ENCODE measurements around the gene ZBTB16. TPM values are rescaled to one million over a fixed set of nuclear protein-coding genes. Genes with fewer than 3 reads are reported as not detected.

Gene ZBTB16
- total RNA-seq, 2 experiments from 2014 or later: 11.0 to 11.8 TPM

DNA sequence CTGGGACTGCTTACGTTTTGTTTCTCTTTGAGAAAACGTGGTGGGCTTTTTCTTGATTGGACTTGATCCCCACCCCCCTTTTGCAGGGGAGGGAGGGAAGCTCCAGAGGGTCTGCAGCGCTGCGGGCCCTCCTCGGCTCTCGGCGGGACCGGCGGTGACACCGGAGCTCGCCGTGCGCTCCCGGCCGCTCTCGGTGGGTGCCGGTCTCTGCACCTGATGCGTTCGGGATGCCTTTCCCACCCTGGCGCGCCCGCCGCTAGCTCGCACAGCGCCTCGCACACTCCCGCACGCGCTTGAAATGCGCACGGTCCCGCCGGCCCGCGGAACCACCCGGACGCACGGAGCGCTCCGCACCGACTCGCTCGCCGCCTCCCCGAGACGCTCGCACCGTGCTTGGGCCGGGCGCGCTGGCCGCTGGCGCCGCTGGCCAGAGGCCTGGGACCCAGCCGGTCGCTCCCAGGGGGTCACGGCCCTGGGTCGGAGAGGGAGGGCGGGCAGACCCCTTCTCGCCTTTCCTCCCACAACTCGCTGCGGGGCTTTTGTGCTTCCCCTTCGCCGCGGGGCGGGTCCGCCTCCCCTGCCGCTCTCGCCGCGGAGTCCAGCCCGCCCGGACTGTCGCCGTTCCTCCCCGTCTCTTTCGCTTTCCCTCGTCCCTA lies 1.0 kb downstream of the ZBTB16 start:
- Mint-ChIP-seq H3K27ac (peak overlapping the region; percentile 62), H3K36me3 (ENCODE audit: low read depth) (peaks cover 3% of the 10 kb centered on the region), H3K4me1 (peaks cover 20% of the 10 kb centered on the region), H3K9me3 (no peaks in the 10 kb centered on the region), H3K4me3 (peak overlapping the region; percentile 81), H3K27me3 (peaks cover 60% of the 10 kb centered on the region)
- CTCF ChIA-PET: interaction anchor here (0.9 to 3.5 kb wide), 9 partner anchors 8 to 201 kb away, joined by 3 to 37 read pairs (median 3); no protein-coding TSS in a partner anchor
- POLR2A ChIA-PET: interaction anchor here (0.8 to 4.3 kb wide), 10 partner anchors 12 to 123 kb away, joined by 3 to 28 read pairs (median 4); no protein-coding TSS in a partner anchor
- DNase-seq: peak; percentile 29

DNA sequence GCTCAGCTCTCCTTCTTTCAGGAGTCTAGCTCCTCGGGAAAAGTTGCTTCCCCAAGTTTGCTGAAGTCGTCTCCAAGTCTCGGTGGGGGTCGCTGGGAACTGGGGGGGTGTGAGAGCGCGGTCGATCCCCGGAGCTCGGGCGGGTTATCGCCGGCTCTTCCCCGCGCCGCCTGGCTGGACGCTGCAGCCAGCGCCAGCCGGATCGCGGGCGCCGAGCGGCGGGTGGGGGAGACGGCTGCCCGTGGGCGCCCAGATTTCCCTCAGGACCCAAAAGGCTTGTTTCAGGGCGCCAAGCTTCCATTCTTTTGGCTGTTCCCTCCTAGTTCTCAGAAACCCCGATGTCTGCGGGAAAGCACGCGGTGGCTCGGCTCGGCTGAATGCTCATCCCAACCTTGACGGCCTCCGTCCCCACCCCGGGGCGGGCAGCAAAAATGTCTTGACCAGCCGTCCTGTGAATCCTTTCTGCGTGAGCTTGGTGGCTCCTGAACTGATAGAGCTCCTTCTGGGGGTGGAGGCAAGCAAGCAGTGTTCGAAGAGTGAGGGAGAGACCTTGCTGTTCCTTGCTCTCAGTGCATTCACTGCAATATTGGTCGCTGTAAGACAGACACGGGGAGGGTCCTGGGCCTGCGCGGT lies 1.7 kb downstream of the ZBTB16 start:
- peak overlapping the region; percentile 74 for H3K4me3 Mint-ChIP-seq
- DNase-seq: no peak
- peaks cover 3% of the 10 kb centered on the region for H3K36me3 Mint-ChIP-seq (ENCODE audit: low read depth)
- no peaks in the 10 kb centered on the region for H3K9me3 Mint-ChIP-seq
- CTCF ChIA-PET: interaction anchor here (0.9 to 3.5 kb wide), 8 partner anchors 9 to 200 kb away, joined by 3 to 37 read pairs (median 4); no protein-coding TSS in a partner anchor
- H3K27me3 Mint-ChIP-seq: peaks cover 56% of the 10 kb centered on the region
- POLR2A ChIA-PET: interaction anchor here (0.6 to 4.3 kb wide), 6 partner anchors 11 to 133 kb away, joined by 3 to 28 read pairs (median 5); no protein-coding TSS in a partner anchor
- no peak overlapping the region for H3K27ac Mint-ChIP-seq
- H3K4me1 Mint-ChIP-seq: peaks cover 20% of the 10 kb centered on the region

GRCh38 chr11:114061681-114062049 lies 2.2 kb downstream of the ZBTB16 start:
- H3K4me1 Mint-ChIP-seq: peaks cover 23% of the 10 kb centered on the region
- peaks cover 3% of the 10 kb centered on the region for H3K36me3 Mint-ChIP-seq (ENCODE audit: low read depth)
- CTCF ChIA-PET: interaction anchor here (1.1 to 3.5 kb wide), 3 partner anchors 9 to 200 kb away, joined by 3 to 37 read pairs (median 4); no protein-coding TSS in a partner anchor

GRCh38 chr11:114062272-114062671 lies 2.8 kb downstream of the ZBTB16 start:
- CTCF ChIA-PET: interaction anchor here (1.3 kb wide), 1 partner anchor 199 kb away, joined by 3 read pairs; no protein-coding TSS in a partner anchor
- peaks cover 45% of the 10 kb centered on the region for H3K27me3 Mint-ChIP-seq
- POLR2A ChIA-PET: interaction anchor here (4.3 kb wide), 1 partner anchor 10 kb away, joined by 28 read pairs; no protein-coding TSS in a partner anchor

More at GRCh38 chr11:114061681-114062049, 2.2 kb downstream of the ZBTB16 start:
- no peak for DNase-seq
- H3K27ac Mint-ChIP-seq: no peak overlapping the region
- peaks cover 51% of the 10 kb centered on the region for H3K27me3 Mint-ChIP-seq
- H3K9me3 Mint-ChIP-seq: no peaks in the 10 kb centered on the region
- POLR2A ChIA-PET: interaction anchor here (0.6 to 4.3 kb wide), 2 partner anchors 11 to 132 kb away, joined by 3 to 28 read pairs; no protein-coding TSS in a partner anchor
- peak overlapping the region; percentile 74 for H3K4me3 Mint-ChIP-seq

GRCh38 chr11:114063149-114063828 lies 3.8 kb downstream of the ZBTB16 start:
- Mint-ChIP-seq H3K9me3 (no peaks in the 10 kb centered on the region), H3K4me3 (no peak overlapping the region), H3K27me3 (peaks cover 35% of the 10 kb centered on the region), H3K36me3 (ENCODE audit: low read depth) (peaks cover 5% of the 10 kb centered on the region), H3K4me1 (peaks cover 22% of the 10 kb centered on the region), H3K27ac (no peak overlapping the region)
- no peak for DNase-seq
- ChIA-PET CTCF (interaction anchor here (1.3 kb wide), 1 partner anchor 198 kb away, joined by 3 read pairs; no protein-coding TSS in a partner anchor), POLR2A (interaction anchor here (4.3 kb wide), 1 partner anchor 9 kb away, joined by 28 read pairs; no protein-coding TSS in a partner anchor)

More at GRCh38 chr11:114062272-114062671, 2.8 kb downstream of the ZBTB16 start:
- Mint-ChIP-seq H3K36me3 (ENCODE audit: low read depth) (peaks cover 3% of the 10 kb centered on the region), H3K4me1 (peaks cover 25% of the 10 kb centered on the region), H3K27ac (no peak overlapping the region), H3K4me3 (no peak overlapping the region), H3K9me3 (no peaks in the 10 kb centered on the region)
- no peak for DNase-seq

DNA sequence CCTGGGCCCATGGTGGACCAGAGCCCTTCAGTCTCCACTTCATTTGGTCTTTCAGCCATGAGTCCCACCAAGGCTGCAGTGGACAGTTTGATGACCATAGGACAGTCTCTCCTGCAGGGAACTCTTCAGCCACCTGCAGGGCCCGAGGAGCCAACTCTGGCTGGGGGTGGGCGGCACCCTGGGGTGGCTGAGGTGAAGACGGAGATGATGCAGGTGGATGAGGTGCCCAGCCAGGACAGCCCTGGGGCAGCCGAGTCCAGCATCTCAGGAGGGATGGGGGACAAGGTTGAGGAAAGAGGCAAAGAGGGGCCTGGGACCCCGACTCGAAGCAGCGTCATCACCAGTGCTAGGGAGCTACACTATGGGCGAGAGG lies 4.3 kb downstream of the ZBTB16 start:
- Mint-ChIP-seq H3K4me3 (no peak overlapping the region), H3K9me3 (no peaks in the 10 kb centered on the region), H3K27ac (no peak overlapping the region), H3K4me1 (peaks cover 22% of the 10 kb centered on the region), H3K36me3 (ENCODE audit: low read depth) (peaks cover 6% of the 10 kb centered on the region), H3K27me3 (peaks cover 31% of the 10 kb centered on the region)
- ChIA-PET CTCF (interaction anchor here (1.3 kb wide), 1 partner anchor 197 kb away, joined by 3 read pairs; no protein-coding TSS in a partner anchor), POLR2A (interaction anchor here (4.3 kb wide), 1 partner anchor 9 kb away, joined by 28 read pairs; no protein-coding TSS in a partner anchor)
- no peak for DNase-seq

DNA sequence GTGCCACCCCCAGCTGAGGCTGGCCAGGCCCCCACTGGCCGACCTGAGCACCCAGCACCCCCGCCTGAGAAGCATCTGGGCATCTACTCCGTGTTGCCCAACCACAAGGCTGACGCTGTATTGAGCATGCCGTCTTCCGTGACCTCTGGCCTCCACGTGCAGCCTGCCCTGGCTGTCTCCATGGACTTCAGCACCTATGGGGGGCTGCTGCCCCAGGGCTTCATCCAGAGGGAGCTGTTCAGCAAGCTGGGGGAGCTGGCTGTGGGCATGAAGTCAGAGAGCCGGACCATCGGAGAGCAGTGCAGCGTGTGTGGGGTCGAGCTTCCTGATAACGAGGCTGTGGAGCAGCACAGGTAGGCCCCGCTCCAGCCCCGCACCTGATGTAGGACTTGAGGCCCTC lies 4.7 kb downstream of the ZBTB16 start:
- H3K9me3 Mint-ChIP-seq: no peaks in the 10 kb centered on the region
- DNase-seq: no peak
- H3K36me3 Mint-ChIP-seq (ENCODE audit: low read depth): peaks cover 6% of the 10 kb centered on the region
- H3K4me3 Mint-ChIP-seq: no peak overlapping the region
- H3K4me1 Mint-ChIP-seq: peaks cover 18% of the 10 kb centered on the region
- H3K27ac Mint-ChIP-seq: no peak overlapping the region
- peaks cover 27% of the 10 kb centered on the region for H3K27me3 Mint-ChIP-seq
- ChIA-PET CTCF (interaction anchor here (1.5 to 1.6 kb wide), 2 partner anchors 10 to 197 kb away, joined by 5 to 7 read pairs; no protein-coding TSS in a partner anchor), POLR2A (interaction anchor here (4.3 kb wide), 1 partner anchor 8 kb away, joined by 28 read pairs; no protein-coding TSS in a partner anchor)

DNA sequence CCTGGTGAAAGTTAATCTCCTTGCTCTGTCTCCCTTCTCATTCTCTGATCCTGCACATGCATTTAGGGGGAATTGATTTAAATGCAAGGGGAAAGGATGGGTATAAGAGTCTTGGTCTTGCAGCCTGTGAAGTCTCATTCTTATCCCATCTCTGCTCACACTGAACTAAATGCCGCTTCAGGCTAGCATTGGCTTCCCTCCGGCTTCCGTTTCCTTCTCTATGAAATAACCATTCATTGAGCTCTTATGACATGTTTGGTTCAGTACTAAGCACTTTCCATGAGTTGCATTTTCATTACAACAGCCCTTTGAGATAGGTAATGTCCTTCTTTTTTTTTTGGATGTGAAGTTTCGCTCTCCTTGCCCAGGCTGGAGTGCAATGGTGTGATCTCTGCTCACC lies 5.6 kb downstream of the ZBTB16 start:
- POLR2A ChIA-PET: interaction anchor here (0.6 to 1.0 kb wide), 2 partner anchors 31 to 195 kb away, joined by 3 to 7 read pairs; no protein-coding TSS in a partner anchor
- Mint-ChIP-seq H3K4me3 (no peak overlapping the region), H3K4me1 (peaks cover 15% of the 10 kb centered on the region)

DNA sequence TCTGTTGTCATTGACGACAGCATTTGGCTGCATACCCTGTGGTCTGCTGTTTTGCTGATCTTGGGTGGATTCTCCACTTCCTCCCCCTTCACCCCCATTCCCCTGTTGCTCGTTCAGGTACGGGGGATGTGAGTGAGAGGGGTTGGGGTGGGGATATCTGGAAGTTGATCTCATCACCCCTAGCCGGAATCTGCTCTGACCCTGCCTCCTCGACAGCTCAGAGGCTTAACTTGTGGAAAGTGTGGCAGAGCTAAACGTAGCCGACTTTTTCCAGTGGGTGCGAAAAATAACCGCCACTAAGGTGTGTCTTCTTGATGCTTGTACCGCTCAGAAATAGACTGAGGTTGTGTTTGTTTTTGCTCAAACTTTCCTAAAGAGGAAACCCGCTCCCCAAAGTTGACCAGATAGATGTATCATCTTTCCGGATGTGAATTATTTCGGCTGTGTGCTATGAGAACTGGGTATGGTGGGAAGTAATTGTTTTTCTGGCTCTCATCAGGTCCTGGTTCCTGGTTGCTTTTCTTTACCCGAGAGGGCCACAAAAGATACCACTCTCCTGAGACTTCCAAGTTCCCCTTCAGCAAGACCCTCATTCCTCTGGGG lies 6.6 kb downstream of the ZBTB16 start:
- Mint-ChIP-seq H3K9me3 (no peaks in the 10 kb centered on the region), H3K36me3 (ENCODE audit: low read depth) (peaks cover 6% of the 10 kb centered on the region), H3K4me3 (peak overlapping the region; percentile 6), H3K27me3 (peaks cover 18% of the 10 kb centered on the region), H3K4me1 (peaks cover 12% of the 10 kb centered on the region), H3K27ac (peak overlapping the region; percentile 84)
- peak; percentile 30 for DNase-seq
- CTCF ChIA-PET: interaction anchor here (1.5 kb wide), 1 partner anchor 9 kb away, joined by 5 read pairs; no protein-coding TSS in a partner anchor
- POLR2A ChIA-PET: interaction anchor here (1.0 kb wide), 1 partner anchor 194 kb away, joined by 7 read pairs; no protein-coding TSS in a partner anchor

More for the DNA sequence above, 5.6 kb downstream of the ZBTB16 start:
- H3K36me3 Mint-ChIP-seq (ENCODE audit: low read depth): peaks cover 6% of the 10 kb centered on the region
- H3K27me3 Mint-ChIP-seq: peaks cover 23% of the 10 kb centered on the region
- H3K9me3 Mint-ChIP-seq: no peaks in the 10 kb centered on the region
- peak overlapping the region; percentile 42 for H3K27ac Mint-ChIP-seq
- CTCF ChIA-PET: interaction anchor here (1.5 to 1.6 kb wide), 2 partner anchors 10 to 196 kb away, joined by 5 to 7 read pairs; no protein-coding TSS in a partner anchor
- DNase-seq: no peak

DNA sequence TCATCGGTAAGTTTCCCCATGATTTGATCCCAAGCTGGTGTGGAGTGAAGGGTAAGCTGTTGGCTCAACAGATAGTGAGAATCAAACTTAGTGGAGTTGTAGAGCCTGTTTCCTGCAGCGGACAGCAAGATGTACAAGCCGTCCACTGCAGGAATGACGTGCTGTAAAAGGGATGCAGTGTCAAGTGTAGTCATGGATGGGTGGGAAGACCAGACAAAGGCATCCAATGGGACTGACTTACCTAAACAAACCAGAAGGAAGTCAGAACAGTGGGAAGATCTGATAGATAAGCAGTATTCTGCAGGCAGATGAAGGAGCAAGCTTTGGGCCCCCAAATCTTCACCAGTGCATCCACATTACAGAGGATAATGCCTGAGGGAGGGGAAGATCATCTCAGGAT lies 8.8 kb downstream of the ZBTB16 start:
- CTCF ChIA-PET: no interaction called here
- H3K27me3 Mint-ChIP-seq: peaks cover 2% of the 10 kb centered on the region
- H3K36me3 Mint-ChIP-seq (ENCODE audit: low read depth): peaks cover 11% of the 10 kb centered on the region
- H3K9me3 Mint-ChIP-seq: no peaks in the 10 kb centered on the region
- DNase-seq: no peak
- POLR2A ChIA-PET: no interaction called here
- no peak overlapping the region for H3K4me3 Mint-ChIP-seq
- peaks cover 21% of the 10 kb centered on the region for H3K4me1 Mint-ChIP-seq
- H3K27ac Mint-ChIP-seq: no peak overlapping the region

DNA sequence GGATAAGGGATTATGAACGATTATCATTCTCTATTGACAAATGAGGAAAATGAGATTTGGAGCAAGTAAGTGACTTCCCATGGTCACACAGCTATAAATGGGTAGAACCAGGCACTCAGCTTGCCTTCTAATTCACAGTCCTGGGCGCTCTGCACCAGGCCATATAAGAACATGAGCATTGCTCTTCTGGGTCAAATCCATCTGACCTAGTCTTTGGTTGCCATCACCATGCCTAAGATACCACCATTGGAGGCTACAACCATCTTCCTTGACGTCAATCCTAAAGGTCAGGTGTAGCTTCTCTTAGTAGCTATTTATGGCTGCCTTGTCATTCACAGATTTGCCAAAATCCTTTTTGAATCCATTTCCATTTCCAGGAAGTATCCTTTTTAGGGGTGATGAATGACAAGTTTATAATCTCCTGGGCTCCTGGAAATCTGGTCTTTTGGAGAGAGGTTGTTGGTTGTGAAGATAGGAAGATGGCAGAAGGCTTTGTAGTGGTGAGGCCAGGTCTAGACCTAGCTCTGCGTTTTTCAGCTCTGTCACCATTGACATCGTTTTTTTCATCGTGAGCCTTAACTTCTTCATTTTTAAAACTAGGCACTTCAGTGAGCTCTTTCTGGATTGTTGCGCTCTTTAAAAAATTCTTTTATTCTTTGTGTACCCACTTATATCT lies 11.1 kb downstream of the ZBTB16 start:
- POLR2A ChIA-PET: interaction anchor here (4.7 kb wide), 1 partner anchor 9 kb away, joined by 28 read pairs; no protein-coding TSS in a partner anchor
- H3K27me3 Mint-ChIP-seq: no peaks in the 10 kb centered on the region
- CTCF ChIA-PET: interaction anchor here (0.7 to 2.4 kb wide), 2 partner anchors 29 to 190 kb away, joined by 4 to 13 read pairs; no protein-coding TSS in a partner anchor
- H3K27ac Mint-ChIP-seq: no peak overlapping the region
- no peak overlapping the region for H3K4me3 Mint-ChIP-seq
- H3K9me3 Mint-ChIP-seq: no peaks in the 10 kb centered on the region
- DNase-seq: no peak
- H3K4me1 Mint-ChIP-seq: peaks cover 39% of the 10 kb centered on the region
- peaks cover 12% of the 10 kb centered on the region for H3K36me3 Mint-ChIP-seq (ENCODE audit: low read depth)
